Ovary (tissue), 3 donors: ENCODE measurements around the gene TCF12.

Source experiments
- POLR2A ChIP-seq: fragments of 450-650 bp; IDR thresholded peaks from one replicate; pipeline ENCODE4 v1.6.1; 2017; ENCODE audit warnings: antibody characterized with exemption, mild to moderate bottlenecking, moderate library complexity
- TF ChIP-seq, protein P1 (sequence below), 3 donors: fragments of 450-650 bp in 2 of 3; fragments of 200-600 bp in 1 of 3; IDR thresholded peaks; one replicate each; pipeline versions ENCODE4 v1.5.1 to v1.8.0; 2016 to 2022; ENCODE audit warnings: antibody characterized with exemption in 3 of 3, mild to moderate bottlenecking in 1 of 3
- donor health status: DM: no; HTN: no; CAD: no.

DNA sequence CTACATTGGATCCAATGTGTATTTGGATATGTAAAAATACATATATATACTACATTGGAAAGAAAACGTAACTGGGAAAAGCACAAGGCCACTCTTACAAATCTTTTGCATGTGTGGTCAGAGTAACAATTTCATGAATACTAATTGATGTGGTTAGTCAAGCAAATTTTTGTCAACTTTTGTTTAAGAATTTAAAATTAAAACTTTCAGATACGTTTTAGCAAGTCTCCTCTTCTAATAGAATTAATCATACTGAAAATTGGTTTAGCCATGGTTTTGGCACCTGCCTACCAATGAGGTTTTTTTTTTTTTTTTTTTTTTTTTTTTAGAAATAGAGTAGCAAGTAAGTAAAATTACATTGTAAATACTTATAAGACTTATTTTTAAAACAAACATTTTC, 304.9 kb downstream of the TCF12 start:
- TF ChIP-seq, protein P1, sequence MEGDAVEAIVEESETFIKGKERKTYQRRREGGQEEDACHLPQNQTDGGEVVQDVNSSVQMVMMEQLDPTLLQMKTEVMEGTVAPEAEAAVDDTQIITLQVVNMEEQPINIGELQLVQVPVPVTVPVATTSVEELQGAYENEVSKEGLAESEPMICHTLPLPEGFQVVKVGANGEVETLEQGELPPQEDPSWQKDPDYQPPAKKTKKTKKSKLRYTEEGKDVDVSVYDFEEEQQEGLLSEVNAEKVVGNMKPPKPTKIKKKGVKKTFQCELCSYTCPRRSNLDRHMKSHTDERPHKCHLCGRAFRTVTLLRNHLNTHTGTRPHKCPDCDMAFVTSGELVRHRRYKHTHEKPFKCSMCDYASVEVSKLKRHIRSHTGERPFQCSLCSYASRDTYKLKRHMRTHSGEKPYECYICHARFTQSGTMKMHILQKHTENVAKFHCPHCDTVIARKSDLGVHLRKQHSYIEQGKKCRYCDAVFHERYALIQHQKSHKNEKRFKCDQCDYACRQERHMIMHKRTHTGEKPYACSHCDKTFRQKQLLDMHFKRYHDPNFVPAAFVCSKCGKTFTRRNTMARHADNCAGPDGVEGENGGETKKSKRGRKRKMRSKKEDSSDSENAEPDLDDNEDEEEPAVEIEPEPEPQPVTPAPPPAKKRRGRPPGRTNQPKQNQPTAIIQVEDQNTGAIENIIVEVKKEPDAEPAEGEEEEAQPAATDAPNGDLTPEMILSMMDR (IDR thresholded peaks at IDR 0.05) = no peak
- TF ChIP-seq POLR2A = no peak
